Activated gamma-delta T cell (primary cell): ENCODE data around the gene PAPSS2.
"Not testable (repeated sequence)": the region's sequence is repeated elsewhere in the genome, so short reads cannot be mapped to it uniquely, and the experiment has no call there.

ENCODE experiments used
- DNase-seq: peaks from one replicate; lab custom pipeline; 2025; lab: John Stamatoyannopoulos, UW

PAPSS2 gene

DNA sequence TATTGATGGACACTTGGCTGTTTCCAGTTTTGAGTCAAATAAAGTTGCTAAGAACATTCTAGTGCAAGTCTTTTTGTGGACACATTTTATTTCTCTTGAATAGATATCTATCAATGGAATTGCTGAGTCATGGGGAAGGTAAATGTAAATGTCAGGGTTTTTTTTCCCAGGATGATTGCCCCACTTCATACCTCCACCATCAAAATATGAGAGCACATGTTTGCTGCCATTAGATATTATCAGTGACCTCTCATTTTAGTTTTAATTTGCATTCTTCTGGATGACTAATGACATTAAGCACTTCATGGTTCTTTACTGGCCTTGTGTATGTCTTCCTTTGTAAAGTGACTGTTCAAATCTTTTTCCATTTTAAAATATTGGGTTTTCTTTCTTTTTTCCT is 45.7 kb downstream of the PAPSS2 start:
- DNase-seq: no peak

DNA sequence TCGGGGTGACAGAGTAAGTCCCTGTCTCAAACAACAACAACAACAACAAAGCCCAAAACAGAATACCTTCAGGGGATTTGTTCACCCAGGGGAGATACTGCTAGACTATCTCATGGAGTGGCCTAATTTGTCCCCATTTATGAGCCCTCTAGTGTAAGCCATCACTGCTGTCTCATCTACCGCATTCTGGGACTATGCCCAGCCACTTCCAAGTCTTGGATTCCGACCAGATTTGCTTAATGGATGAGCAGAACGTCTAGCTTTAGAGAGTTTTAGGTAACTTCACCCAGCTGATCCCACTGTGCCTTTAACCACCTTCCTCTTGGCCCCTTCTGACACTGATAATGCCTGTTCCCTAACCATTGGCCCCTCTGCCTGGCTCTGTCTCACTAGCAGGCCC is 47.1 kb downstream of the PAPSS2 start:
- no peak for DNase-seq

DNA sequence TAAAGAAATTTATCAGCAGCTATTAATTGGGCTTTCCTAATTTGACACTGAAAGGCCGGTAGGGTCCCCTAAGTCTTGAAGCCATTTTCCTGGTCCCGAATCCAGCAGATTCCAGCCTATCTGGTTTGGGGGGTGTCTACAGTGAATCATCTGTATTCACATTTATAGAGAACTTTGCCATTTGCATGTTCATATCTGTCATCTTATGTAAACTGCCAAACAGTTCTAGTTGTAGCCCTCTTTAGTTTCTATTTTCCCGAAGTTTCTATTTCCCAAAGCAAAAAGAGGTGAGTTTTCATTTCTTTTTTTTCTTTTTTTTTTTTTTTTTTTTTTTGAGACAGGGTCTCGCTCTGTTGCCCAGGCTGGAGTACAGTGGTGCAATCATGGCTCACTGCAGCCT is 47.6 kb downstream of the PAPSS2 start:
- DNase-seq: no peak

DNA sequence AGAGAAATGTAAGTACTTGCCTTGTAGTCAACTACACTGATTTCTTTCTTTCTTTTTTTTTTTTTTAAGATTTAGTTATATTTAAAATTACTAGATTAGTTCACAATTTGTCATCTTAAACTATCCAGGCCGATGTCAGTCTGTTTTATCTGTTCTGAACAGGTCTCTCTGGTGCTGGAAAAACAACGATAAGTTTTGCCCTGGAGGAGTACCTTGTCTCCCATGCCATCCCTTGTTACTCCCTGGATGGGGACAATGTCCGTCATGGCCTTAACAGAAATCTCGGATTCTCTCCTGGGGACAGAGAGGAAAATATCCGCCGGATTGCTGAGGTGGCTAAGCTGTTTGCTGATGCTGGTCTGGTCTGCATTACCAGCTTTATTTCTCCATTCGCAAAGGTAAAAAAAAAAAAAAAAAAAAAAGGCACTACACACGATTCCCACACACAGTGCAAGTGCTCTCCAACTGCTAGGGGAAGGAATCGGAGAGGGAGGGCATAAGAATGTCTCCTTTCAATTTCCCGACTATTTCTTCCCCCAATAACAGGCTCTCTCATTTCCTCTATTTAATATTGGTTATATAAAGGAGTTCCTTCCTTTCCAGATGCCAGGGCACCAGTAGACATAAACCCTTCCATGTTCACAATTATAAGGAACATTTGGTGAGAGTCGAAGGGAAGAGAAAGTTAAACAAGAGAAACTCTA is 53.4 kb downstream of the PAPSS2 start:
- DNase-seq: no peak

DNA sequence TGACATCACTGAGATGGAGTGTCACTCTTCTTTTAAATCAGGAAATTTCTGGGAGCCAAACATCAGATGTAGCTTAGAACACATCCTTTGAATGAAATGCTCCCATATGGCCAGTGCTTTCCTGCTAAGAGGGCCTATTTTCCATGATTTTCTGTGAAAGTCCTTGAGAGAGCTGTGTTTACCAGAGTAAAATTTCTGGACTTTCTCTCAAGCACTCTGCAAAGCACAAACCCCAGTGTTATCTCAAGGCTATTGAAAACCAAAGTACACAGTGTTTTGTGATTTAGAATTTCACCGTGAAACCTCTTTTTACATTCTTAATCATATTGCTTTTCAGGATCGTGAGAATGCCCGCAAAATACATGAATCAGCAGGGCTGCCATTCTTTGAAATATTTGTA is 54.0 kb downstream of the PAPSS2 start:
- DNase-seq: no peak

DNA sequence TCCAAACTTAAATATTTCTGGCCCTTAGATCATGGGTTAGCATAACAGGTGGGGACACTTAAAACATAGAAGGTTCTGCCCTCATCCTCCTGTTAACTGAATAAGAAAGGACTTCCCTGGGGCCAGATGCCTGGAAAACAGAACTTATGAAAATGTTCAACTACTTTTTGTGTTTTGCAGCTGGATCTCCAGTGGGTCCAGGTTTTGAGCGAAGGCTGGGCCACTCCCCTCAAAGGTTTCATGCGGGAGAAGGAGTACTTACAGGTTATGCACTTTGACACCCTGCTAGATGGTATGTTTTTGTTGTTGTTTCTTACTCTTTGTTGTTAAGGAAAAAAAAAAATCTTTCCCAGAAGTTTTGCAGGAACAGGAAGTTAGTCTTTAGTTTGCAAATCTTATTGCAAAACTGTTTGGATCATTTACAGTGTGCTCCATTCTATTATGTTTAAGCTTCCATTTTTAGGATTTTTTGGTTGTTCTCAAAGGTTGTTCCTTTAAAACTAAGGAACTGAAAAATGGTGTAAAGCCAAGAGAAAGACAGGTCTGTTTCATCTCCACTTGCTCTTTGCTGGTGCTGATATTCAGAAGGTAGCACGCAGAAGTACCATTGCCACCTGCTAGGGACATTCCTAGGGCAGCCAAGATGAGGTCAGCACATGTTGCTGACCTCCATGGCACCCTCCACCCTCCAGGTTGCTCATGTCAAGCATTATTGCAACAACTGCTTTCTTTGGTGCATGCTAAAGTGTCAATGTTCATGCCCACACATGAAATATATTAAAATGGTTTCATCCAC is 56.1 kb downstream of the PAPSS2 start:
- no peak for DNase-seq

DNA sequence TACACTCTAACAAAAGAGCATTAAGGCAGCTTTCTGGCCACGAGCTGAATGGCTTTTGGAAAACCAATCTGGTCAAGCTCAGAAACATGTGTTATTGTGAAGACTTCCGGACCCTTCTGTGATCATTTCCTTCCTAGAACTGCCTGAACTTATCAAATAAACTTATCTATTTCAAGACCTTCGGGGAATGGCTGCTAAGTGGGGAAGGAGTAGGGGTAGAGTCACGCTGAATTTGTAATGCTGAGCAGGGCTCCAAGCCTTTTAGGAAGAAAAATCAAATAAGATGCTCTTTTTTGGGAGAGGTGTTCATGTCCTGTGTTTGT is 56.6 kb downstream of the PAPSS2 start:
- DNase-seq: no peak

DNA sequence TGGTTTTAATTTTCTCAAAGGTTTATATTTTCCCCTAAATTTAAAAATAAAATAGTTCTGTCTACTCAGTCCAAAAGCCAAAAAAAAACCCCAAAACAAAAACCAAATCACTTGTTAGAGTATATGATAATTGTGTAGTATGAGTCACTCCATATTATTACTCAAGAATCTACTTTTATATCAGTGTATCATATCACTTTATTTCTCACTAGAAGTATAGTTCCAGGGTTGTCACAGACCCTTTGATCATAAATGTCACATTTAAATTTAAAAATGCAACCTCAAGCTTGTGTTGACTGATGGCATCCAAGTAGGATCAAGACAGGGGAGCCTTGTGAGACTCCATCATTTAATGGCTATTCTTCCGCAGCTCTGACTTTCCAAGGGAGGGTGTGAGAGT is 61.0 kb downstream of the PAPSS2 start:
- no peak for DNase-seq

DNA sequence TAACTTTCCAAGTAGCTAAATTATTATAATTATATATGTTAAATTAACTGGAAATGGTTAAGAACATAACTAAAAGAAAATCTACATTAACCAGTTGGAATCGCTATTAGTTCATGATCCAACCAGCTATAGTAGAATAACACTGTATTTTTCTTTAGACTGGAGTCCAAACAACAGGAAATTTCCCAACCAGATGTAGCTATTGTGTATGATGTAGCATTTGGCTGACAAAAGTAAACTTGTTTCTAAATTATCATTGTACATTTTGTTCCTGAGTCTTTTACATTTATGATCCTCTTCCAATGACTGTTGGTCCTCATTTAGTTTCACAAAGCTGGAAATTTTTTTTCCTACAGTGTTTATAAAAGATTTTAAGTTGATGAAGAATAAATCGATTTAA is 62.1 kb downstream of the PAPSS2 start:
- DNase-seq: no peak

DNA sequence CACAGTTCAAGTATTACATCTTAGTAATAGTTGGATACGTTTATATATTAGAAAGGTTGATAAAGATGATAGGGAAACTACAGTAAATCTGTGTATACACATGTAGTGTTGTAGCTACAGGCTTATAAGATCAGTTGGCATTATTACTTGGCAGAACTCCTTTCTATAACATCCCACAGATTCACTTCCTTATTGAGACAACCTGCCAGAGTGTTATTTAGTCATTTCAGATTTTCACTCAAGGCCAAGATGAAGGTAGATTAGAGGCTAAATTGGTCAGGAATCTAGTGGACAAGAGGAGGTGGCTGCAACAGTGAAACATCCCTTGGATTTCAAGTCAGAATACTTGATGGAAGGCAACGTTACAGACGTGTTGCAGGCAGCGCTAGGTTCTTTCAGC is 63.0 kb downstream of the PAPSS2 start:
- DNase-seq: no peak

DNA sequence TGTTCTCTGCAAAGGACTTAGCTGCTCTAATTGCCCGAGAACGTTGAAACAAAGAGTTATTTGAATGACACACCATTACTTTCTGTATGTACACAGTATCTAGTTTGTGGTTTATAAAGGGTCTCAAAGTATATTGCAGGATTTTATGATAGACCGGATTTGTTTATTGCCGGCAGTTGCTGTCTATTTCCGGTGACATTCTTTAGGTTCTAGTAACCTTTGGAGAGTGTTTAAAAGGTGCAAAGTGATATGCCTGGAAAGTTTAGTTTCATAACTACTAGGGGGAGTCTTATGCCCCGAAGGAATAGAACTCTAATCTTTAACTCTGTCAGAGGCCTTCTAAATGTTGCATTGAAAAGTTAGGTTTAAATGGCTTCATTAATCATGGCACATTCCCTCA is 63.8 kb downstream of the PAPSS2 start:
- no peak for DNase-seq

DNA sequence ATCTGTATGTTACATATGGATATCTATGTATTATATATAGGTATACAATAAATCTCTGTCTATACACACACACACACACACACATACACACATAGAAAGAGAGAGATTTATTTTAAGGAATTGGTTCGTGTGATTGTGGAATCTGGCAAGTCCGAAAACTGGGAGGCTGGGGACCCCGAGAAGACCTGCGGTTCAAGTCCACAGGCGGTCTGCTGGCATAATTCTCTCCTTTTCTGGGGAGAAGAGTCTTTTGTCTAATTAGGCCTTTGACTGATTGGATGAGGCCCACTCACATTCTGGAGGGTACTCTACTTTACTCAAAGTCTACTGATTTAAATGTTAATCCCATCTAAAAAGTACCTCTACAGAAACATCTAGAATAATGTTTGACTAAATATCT is 65.1 kb downstream of the PAPSS2 start:
- DNase-seq: no peak

DNA sequence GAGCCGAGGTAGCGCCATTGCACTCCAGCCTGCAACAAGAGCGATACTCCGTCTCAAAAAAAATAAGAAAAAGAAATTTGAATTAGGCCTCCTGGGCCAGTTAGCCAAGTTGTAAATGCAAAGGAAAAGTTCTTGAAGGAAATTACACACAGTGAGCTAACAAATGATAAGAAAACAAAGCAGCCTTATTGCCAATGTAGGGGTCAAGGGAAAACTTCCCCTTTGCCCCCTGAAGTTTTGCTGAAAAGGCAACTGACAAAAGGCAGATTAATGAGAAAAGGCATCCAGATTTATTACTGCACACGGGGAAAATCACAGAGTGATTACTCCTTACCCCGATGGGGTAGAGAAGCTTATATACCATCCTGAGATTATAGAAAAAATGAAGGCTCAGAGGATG is 70.3 kb downstream of the PAPSS2 start:
- DNase-seq: no peak

DNA sequence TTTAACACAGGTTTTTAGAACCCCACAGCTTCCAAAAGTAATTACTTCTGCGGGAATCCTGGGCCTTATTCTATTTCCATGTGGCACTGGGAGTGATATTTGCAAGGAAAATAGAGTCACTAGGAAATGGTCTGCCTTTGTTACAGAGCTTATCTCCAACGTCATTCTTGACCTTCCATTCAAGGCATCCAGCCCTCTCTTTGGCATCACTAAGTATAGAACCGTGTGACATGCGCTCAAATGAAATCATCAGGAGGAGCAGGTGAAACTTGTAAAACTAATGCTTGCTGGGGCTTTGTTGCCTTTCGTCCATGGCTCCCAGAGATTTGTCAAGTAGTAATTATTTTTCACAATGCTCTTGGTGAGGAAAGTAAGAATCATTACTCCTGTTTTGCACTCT is 73.4 kb downstream of the PAPSS2 start:
- DNase-seq: no peak

DNA sequence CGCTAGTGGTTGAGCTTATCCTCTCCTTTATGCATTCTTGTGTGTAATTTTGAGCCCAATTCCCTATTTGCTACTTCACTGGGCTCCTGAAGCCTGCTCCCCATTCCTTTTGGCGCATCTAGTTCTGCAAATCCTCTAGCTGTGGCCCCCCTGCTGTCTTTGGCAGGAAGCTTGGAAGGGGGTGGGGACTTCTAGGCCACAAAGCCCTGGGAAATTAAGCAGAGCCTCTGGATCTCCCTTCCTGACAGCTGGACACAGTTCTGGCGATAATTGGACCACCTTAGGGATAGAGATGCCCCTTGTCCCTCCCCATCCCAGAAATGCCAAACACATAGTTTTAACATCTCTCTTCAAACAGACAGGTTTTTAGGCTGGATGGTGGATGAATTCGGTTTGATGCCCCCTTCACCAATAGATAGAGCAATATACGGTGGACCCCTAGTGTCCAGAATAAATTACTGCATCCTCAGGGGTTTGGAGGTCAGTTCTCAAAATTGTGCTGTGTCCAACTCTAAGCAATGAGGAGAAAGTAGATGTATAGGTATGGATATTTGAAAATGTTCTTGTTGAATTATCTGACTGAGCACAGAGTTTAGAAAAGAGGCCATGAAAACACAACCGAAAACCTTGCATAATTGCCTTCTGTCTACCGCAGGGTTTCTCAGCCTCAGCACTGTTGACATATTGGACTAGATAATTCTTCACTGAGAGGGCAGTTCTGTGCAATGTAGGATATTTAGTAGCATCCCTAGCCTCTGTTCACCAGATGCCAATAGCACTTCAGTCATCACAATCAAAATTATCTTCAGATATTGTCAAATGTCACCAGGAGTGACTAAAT is 75.5 kb downstream of the PAPSS2 start:
- no peak for DNase-seq

DNA sequence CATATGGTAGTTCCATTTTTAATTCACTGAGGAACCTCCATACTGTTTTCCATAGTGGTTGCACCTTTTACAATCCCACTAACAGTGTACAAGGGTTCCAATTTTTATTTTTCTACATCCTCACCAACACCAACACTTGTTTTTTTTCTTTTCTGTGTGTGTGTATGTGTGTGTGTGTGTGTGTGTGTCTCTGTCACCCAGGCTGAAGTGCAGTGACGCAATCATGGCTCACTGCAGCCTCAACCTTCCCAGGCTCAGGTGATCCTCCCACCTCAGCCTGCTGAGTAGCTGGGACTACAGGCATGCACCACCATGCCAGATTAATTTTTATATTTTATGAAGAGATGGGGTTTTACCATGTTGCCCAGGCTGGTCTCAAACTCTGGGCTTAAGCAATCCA is 78.6 kb downstream of the PAPSS2 start:
- not testable (repeated sequence) for DNase-seq

DNA sequence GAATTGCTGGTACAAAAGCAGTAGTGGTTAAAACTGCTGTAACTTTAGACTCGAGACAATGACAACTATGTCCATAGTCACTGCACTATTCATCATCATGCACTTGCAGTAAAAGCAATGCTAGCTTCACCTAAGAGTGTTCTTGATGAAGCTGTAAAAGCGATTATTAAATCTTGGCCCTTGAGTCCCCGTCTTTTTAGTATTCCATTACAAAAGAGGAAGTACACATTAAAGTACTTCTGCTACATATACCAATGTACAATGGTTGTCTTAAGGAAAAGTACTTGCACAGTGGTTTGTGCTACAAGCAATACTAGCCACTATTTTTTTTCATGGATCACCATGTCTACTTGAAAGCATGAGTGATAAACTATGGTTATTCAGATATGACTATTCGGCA is 80.0 kb downstream of the PAPSS2 start:
- DNase-seq: no peak

DNA sequence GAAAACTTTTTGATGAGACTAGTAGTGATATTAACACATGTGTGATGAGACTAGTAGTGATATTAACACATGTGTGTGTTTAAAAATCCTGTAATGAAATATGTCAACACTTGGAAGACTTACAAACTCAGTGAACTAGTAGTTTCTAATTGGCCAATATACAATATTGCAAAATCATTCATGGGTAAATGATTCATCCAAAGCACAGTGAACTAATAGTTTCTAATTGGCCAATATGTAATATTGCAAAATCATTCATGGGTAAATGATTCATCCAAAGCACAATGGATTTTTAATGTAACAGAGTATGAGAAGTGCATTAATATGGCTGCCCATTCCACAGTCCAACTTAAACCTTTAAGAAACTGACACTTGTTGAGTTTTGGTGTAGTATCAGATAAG is 80.6 kb downstream of the PAPSS2 start:
- DNase-seq: no peak

DNA sequence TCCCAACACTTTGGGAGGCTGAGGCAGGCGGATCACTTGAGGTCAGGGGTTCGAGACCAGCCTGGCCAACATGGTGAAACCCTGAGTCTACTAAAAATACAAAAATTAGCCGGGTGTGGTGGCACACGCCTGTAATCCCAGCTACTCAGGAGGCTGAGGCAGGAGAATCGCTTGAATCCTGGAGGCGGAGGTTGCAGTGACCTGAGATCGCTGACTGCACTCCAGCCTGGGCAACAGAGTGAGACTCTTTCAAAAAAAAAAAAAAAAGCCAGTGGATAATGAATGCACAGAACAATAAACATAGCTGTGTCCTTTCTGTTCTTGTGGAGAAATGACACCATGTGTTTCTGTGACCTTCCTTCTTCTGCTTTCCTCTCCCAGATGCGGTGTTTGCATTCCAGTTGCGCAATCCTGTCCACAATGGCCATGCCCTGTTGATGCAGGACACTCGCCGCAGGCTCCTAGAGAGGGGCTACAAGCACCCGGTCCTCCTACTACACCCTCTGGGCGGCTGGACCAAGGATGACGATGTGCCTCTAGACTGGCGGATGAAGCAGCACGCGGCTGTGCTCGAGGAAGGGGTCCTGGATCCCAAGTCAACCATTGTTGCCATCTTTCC is 83.4 kb downstream of the PAPSS2 start:
- DNase-seq: not testable (repeated sequence)

DNA sequence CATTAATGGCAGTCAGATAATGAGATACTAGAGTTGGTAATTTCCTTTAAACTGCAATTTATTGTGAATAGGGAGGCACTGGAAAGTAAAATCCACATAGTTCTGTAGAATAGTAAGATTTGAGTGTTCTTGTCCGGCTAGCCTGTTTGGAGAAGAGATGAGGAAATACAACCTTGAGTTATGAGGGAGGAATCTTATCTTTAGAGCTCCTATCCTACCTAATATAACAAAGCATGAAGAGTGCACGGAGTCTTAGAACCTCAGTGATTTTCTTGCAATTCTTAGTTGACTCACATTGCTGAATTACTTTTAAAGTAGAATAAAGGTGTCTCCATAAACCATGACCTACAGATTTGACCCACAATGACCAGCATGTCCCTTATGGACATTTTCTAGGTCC is 84.9 kb downstream of the PAPSS2 start:
- DNase-seq: no peak

DNA sequence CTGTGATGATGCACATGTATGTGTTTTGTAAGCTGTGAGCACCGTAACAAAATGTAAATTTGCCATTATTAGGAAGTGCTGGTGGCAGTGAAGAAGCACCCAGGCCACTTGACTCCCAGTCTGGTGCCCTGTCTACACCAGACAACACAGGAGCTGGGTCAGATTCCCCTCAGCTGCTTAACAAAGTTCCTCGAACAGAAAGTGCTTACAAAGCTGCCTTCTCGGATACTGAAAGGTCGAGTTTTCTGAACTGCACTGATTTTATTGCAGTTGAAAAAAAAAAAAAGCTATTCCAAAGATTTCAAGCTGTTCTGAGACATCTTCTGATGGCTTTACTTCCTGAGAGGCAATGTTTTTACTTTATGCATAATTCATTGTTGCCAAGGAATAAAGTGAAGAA is 87.2 kb downstream of the PAPSS2 start:
- no peak for DNase-seq

DNA sequence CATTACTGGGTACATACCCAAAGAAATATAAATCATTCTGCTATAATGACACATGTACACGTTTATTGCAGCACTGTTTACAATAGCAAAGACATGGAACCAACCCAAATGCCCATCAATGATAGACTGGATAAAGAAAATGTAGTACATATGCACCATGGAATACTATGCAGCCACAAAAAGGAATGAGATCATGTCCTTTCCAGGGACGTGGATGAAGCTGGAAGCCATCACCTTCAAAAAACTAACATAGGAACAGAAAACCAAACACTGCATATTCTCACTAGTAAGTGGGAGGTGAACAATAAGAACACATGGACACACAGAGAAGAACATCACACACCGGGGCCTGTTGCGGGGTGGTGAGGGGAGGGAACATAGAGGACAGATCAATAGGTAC is 88.6 kb downstream of the PAPSS2 start:
- DNase-seq: not testable (repeated sequence)
